Stimulated activated naive CD4-positive, alpha-beta T cell (primary cell): ENCODE results near the gene TDRD7.

ENCODE experiments used
- DNase-seq, 6 experiments: peaks; one replicate each; lab custom pipeline; 2025; lab: John Stamatoyannopoulos, UW

TDRD7 gene

DNA sequence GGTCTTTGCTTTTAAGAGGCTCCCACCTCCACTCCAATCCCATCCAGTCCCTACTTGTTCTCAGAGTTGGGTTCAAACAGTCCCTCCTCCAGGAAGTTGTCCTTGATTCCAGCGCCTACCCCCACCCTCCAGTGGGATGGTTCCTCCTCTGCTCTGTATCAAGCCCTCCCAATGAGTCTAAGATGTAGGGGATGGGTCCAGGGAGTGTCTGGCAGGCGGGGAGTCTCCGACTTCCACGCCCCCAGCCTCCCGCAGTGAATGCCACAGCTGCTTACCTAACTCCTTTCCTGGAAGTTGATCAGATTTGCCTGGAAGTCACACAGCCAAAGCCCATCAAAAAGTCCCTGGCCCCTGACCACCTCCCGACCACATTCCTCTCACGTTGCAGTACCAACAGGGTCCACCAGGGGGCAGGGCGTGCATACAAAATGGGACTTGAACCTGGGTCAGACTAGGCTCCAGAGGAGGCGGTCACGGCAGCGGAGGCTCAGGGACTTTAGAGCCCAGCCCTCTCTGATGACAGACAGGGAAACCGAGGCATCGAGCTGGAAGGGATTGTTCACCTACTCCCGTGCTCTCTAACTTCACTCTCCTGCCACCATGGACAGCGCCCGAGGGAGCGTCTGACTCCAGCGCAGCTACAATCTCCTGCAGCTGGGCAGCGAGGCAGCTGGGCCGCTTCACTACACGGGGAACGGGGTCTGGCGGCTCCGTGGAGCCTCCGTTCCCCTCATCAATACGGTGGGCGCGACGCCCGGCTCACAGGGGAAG is 25.0 kb upstream of the TDRD7 start:
- peak; percentile 29 to 65 (median 58) for DNase-seq

GRCh38 chr9:97387504-97387886 is 24.4 kb upstream of the TDRD7 start:
- no peak for DNase-seq

DNA sequence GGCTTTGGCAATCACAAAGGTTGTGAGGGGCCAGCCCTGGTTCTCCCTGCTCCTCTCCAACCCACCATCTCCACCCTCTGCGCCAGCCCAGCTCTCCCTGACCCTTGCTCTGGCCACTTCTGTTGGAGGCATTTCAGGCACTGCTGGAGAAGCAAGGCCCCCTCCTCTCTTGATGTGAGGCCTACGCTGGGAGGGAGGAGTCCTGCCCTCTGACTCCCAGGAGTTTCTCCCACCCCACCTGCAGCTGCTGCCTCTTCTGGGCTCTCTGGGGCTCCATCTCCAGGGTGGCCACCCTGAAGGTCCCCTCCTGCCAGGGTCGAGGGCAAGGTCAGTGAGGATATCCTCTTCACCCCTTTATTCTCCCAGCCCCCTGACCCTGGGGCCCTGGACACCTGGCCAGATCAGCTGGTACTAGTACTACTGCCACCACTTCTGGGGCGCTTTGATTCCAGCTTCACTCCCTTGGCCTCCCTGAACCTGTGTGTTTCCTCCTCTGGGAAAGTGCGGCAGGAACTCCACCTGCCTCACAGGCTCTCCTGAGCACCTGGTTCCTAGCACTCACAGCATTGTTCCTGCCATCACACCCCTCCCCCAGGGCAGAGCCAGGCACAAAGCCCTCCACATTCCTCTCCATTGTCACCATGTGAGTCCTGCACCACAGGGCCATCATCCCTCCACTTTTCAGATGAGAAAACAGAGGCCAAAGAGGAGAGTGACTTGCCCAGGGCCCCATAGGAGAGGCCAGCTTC is 23.8 kb upstream of the TDRD7 start:
- no peak for DNase-seq

DNA sequence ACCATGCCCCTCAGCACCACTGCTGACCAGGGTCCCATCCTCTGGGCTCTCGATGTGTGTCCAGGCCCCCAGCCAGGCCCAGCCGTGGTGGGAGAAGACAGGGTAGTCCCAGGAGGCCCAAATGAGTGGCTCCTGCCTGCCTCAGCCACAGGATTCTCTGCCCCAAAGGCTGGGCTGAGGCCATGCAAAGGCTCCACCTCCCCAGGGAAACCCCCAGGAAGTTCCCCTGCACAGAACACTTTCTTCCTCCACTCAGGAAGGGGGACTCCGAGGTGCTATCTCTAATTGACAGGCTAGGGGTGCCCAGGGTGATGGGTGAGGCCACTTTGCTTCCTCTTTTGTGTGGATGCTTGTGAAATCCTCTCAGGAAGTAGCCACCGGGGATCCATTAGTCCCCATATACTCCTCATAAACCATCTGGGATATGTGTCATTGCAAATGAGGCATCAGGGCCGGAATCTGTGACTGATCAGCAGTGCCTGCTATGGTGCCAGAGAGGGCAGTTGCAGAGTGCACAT is 23.1 kb upstream of the TDRD7 start:
- no peak for DNase-seq

- DNase-seq, result no peak
These were observed 22.6 kb upstream of the TDRD7 start for GRCh38 chr9:97389249-97389648.

DNA sequence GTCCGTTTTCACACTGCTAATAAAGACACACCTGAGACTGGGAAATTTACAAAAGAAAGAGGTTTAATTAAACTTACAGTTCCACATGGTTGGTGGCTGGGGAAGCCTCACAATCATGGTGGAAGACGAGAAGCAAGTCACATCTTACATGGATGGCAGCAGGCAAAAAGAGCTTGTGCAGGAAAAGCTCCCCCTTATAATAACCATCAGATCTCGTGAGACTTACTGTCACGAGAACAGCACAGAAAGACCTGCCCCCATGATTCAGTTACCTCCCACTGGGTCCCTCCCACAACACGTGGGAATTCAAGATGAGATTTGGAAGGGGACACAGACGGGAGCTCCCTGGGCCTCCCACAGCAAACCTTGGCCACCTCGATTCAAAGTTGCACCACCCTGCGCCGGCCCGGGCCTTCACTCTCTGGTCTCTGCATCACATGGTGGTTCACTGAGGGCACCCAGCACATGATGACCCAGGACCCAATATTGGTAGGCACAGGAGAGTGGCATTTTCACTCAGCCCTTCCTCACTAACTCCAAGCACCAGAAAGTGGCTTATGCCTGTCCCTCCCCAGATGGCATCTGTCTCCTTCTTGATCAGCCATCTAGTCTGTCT is 21.0 kb upstream of the TDRD7 start:
- no peak for DNase-seq

- no peak for DNase-seq
These were observed 17.0 kb upstream of the TDRD7 start for GRCh38 chr9:97394881-97395280.

GRCh38 chr9:97395745-97396144 is 16.2 kb upstream of the TDRD7 start:
- DNase-seq, result no peak

DNA sequence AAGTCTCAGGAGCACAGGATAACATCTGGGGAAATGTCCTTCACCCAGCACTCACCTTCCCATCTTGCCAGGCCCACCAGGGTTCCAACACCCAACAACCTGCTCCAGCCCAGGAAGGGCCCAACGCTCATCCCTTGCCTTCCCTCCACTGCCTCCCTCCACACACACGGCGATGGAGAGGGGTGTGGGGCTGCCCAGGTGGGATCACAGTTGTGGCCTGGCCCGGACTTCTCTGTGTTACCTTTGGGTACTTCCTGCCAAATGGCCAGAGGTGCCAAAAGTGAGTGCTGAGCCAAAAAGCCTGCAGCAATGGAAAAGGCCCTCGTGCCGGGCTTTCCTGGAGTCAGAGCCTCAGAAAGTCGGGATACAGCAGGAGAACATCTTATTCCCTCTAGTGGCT is 15.6 kb upstream of the TDRD7 start:
- no peak for DNase-seq

DNA sequence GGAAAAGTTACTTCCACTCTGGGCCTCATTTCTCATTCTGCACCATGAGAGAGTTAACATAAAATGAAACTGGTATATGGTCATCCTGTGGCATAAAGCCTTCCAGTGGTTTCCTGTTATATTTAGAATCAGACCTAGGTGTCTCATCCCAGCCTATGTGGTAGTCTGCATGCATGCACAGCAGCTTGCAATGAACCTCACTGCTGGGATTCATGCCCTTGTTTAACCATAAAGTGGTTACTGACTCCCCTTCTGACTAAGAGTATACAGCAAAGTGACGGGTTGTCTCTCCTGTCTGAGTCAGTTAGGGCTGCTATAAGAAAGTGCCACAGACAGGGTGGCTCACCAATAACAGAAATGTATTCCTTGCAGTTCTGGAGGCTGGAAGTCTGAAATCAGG is 14.7 kb upstream of the TDRD7 start:
- DNase-seq, result no peak

GRCh38 chr9:97398999-97399758 is 12.7 kb upstream of the TDRD7 start:
- DNase-seq, result peak in 5 of 6 experiments; percentile 13 to 66 (median 48)

DNA sequence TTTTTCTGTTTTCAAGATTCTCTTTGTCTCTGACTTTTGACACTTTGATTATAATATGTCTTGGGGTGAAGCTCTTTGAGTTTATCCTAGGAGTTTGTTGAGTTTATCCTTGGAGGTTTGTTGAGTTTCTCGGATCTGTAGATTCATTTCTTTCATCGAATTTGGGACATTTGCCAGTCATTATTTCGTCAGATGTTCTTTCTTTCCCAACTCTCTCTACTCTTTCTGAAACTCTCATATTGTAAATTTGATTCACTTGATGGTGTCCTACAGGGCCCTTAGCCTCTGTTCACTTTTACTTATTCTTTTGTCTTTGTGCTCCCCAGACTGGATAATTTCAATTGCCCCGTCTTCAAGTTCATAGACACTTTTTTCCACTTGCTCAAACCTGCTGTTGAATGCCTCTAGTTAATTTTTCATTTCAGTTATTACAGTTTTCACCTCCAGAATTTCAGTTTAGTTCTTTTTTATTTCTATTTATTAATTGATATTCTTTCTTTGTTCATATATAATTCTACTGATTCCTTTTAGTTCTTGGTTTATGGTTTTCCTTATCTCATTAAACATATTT is 8.1 kb upstream of the TDRD7 start:
- no peak for DNase-seq

- no peak for DNase-seq
These were observed 6.3 kb upstream of the TDRD7 start for GRCh38 chr9:97405551-97405950.

DNA sequence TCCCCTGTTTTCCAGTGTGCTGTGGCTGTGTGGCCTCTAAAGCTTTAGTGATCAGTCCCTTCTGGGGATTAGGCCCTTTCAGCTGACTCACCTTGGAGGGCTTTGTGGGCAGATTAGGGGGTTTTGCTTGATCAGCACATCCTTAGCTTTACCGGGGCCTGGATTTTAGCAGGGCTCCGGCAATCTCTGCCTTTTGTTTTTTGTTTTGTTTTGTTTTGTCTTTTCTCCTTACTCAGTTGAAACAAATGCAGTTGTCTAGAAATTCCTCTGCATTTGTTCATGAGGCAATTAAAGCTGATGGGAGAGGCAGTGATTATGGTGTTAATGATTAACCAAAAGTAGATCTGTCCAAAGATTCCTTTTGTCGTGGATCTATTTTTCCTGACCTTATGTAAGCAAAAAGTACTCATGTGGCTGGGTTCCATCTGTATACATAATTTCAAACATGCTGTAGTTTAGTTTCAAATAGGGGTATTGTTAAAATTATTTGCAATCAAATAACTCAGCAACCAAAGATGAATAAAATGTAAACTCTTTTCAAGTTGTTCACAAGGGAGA is 5.2 kb upstream of the TDRD7 start:
- DNase-seq, result no peak

GRCh38 chr9:97408562-97408961 is 3.3 kb upstream of the TDRD7 start:
- no peak for DNase-seq

DNA sequence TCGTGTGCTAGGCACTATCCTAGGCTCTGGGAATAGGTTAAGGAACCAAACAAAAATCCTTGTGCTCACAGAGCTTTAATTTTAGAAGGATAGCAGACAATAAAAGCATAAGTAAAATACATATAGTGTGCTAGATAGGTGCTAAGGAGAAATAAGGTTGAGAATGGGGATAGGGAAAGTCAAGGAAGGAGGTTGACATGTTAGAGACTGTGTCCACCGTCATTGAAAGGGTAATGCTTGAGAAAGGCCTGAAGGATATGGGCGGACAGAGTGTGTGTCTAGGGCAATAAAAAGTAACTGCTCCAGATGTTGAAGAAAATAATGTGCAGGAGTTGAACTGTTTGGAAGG is 482 bp upstream of the TDRD7 start:
- DNase-seq, result no peak

DNA sequence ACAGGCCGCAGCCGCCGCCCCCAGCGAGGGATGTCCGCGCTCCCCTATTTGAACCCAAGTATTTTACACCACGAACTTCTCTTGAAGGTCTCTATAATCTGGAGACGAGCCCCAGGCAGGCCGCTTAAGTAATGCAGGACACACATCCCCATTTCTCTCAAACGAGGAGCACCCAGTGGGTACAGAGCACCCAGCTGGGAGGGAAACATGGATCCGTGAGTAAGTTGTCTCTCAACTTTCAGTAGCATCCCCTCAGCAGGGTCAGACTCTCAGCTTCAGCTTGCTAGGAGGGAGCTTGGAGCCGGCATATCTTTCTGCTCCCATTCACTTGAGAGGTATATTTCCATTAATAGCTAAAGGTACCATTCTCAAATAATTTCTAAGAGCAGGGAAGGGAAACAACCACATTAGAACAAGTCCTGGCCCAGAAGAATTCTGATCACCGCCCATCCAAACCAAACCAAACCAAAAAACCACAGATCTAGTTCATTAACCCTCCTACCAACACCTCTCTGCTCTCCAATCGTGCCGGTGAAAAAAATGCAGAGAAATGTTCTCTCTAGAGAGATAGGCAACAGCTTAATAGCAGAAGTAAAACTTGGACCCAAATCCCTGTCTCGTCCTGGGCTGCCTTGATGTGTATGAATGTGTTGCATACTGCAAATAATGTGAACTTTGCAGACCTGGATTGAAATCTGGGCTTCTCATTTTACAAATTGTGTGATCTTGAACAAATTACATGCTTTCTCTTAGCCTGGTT is 910 bp downstream of the TDRD7 start:
- peak in 1 of 6 experiments; percentile 55 for DNase-seq

DNA sequence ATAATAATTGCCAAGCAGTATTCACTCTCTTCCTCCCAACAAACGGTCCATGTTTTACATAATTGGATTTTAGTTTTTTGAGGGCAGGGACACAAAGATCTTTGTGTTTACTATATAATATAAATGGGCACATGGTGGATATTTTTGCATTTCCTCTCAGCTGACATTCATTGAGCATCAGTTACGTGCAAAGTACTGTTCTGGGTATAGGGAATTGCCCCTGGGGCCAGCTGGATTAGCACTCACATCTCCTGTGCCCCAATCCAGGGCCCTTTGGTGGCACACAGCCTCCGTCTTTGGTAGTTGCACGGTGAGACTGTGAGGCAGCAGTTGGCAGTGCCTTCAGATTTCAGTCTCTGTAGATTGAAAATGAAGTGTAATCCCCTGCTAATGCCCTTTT is 1.6 kb downstream of the TDRD7 start:
- no peak for DNase-seq

DNA sequence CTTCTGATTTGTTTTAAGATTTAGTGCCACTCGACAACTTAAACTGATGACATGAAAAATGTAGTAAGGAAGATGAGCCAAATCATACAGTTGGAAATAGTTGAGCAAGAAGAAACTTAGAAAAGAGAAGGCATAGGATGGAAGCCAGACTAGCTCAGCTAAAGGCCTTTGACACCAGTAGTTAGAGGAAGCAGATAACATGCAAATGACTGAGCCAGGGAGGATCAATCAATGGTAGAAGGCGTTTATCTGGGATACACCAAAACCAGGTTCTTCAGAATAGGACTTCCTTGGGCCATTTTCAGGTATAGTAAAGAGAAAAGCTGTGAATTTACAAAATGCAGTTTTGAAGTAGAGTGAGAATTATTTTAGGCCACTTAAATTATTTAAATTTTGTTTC is 3.2 kb downstream of the TDRD7 start:
- DNase-seq, result no peak

- no peak for DNase-seq
These were observed 7.0 kb downstream of the TDRD7 start for GRCh38 chr9:97418880-97419279.
